ENCODE results near the gene OSBPL2. TPM values are rescaled to one million over a fixed set of nuclear protein-coding genes. Genes with fewer than 3 reads are reported as not detected.
A peak's percentile ranks its signal among the peaks of the same experiment; 100 is the strongest.

OSBPL2 gene
- total RNA-seq, 1 experiment from 2014 or later = 21.9 TPM

GRCh38 chr20:62201173-62202082 is 36.9 kb upstream of the OSBPL2 start:
- Histone ChIP-seq H3K36me3 (replicated peaks; ENCODE audit: control insufficient read depth, insufficient read depth, low read length) (peaks cover 6% of the 10 kb centered on the region), H3K27me3 (ENCODE audit: control insufficient read depth, insufficient read depth, low read length) (no peaks in the 10 kb centered on the region), H3K4me3 (ENCODE audit: insufficient read depth, low read depth, low read length) (no peak overlapping the region)
- no peak for DNase-seq

- H3K4me3 ChIP-seq (ENCODE audit: insufficient read depth, low read depth, low read length) = no peak overlapping the region
- DNase-seq = no peak
- no peaks in the 10 kb centered on the region for H3K27me3 ChIP-seq (ENCODE audit: control insufficient read depth, insufficient read depth, low read length)
- peaks cover 6% of the 10 kb centered on the region for H3K36me3 ChIP-seq (replicated peaks; ENCODE audit: control insufficient read depth, insufficient read depth, low read length)
Measured at GRCh38 chr20:62202083-62202395, 36.3 kb upstream of the OSBPL2 start.

- peaks cover 6% of the 10 kb centered on the region for H3K36me3 ChIP-seq (replicated peaks; ENCODE audit: control insufficient read depth, insufficient read depth, low read length)
- no peaks in the 10 kb centered on the region for H3K27me3 ChIP-seq (ENCODE audit: control insufficient read depth, insufficient read depth, low read length)
- no peak for DNase-seq
- no peak overlapping the region for H3K4me3 ChIP-seq (ENCODE audit: insufficient read depth, low read depth, low read length)
Measured at GRCh38 chr20:62202676-62203377, 35.5 kb upstream of the OSBPL2 start.

- no peak for DNase-seq
- no peaks in the 10 kb centered on the region for H3K27me3 ChIP-seq (ENCODE audit: control insufficient read depth, insufficient read depth, low read length)
- H3K4me3 ChIP-seq (ENCODE audit: insufficient read depth, low read depth, low read length) = no peak overlapping the region
- peaks cover 6% of the 10 kb centered on the region for H3K36me3 ChIP-seq (replicated peaks; ENCODE audit: control insufficient read depth, insufficient read depth, low read length)
Measured at GRCh38 chr20:62203378-62204030, 34.8 kb upstream of the OSBPL2 start.

GRCh38 chr20:62205618-62206387 is 32.5 kb upstream of the OSBPL2 start:
- no peak for DNase-seq
- Histone ChIP-seq H3K36me3 (replicated peaks; ENCODE audit: control insufficient read depth, insufficient read depth, low read length) (no peaks in the 10 kb centered on the region; the same call in 1 of the 2 replicates), H3K4me3 (ENCODE audit: insufficient read depth, low read depth, low read length) (no peak overlapping the region), H3K27me3 (ENCODE audit: control insufficient read depth, insufficient read depth, low read length) (no peaks in the 10 kb centered on the region)

GRCh38 chr20:62206388-62206775 is 31.9 kb upstream of the OSBPL2 start:
- DNase-seq = no peak

GRCh38 chr20:62208061-62208794 is 30.1 kb upstream of the OSBPL2 start:
- Histone ChIP-seq H3K4me3 (ENCODE audit: insufficient read depth, low read depth, low read length) (no peak overlapping the region), H3K36me3 (replicated peaks; ENCODE audit: control insufficient read depth, insufficient read depth, low read length) (no peaks in the 10 kb centered on the region), H3K27me3 (ENCODE audit: control insufficient read depth, insufficient read depth, low read length) (no peaks in the 10 kb centered on the region)
- DNase-seq = no peak

More at GRCh38 chr20:62206388-62206775, 31.9 kb upstream of the OSBPL2 start:
- Histone ChIP-seq H3K36me3 (replicated peaks; ENCODE audit: control insufficient read depth, insufficient read depth, low read length) (no peaks in the 10 kb centered on the region), H3K27me3 (ENCODE audit: control insufficient read depth, insufficient read depth, low read length) (no peaks in the 10 kb centered on the region), H3K4me3 (ENCODE audit: insufficient read depth, low read depth, low read length) (no peak overlapping the region)

GRCh38 chr20:62208795-62209755 is 29.2 kb upstream of the OSBPL2 start:
- no peaks in the 10 kb centered on the region for H3K36me3 ChIP-seq (replicated peaks; ENCODE audit: control insufficient read depth, insufficient read depth, low read length)
- peak; percentile 97 for DNase-seq
- no peaks in the 10 kb centered on the region; the same call in 1 of the 2 replicates for H3K27me3 ChIP-seq (ENCODE audit: control insufficient read depth, insufficient read depth, low read length)
- no peak overlapping the region for H3K4me3 ChIP-seq (ENCODE audit: insufficient read depth, low read depth, low read length)

- no peaks in the 10 kb centered on the region for H3K36me3 ChIP-seq (replicated peaks; ENCODE audit: control insufficient read depth, insufficient read depth, low read length)
- H3K4me3 ChIP-seq (ENCODE audit: insufficient read depth, low read depth, low read length) = no peak overlapping the region
- peak; percentile 78 for DNase-seq
- no peaks in the 10 kb centered on the region; the same call in 1 of the 2 replicates for H3K27me3 ChIP-seq (ENCODE audit: control insufficient read depth, insufficient read depth, low read length)
Measured at GRCh38 chr20:62209850-62210495, 28.3 kb upstream of the OSBPL2 start.

GRCh38 chr20:62210496-62210855 is 27.8 kb upstream of the OSBPL2 start:
- Histone ChIP-seq H3K27me3 (ENCODE audit: control insufficient read depth, insufficient read depth, low read length) (no peaks in the 10 kb centered on the region; the same call in 1 of the 2 replicates), H3K36me3 (replicated peaks; ENCODE audit: control insufficient read depth, insufficient read depth, low read length) (no peaks in the 10 kb centered on the region)
- no peak for DNase-seq

GRCh38 chr20:62211216-62211615 is 27.1 kb upstream of the OSBPL2 start:
- Histone ChIP-seq H3K4me3 (ENCODE audit: insufficient read depth, low read depth, low read length) (no peak overlapping the region), H3K36me3 (replicated peaks; ENCODE audit: control insufficient read depth, insufficient read depth, low read length) (no peaks in the 10 kb centered on the region), H3K27me3 (ENCODE audit: control insufficient read depth, insufficient read depth, low read length) (no peaks in the 10 kb centered on the region; the same call in 1 of the 2 replicates)
- DNase-seq = no peak

More at GRCh38 chr20:62210496-62210855, 27.8 kb upstream of the OSBPL2 start:
- H3K4me3 ChIP-seq (ENCODE audit: insufficient read depth, low read depth, low read length) = no peak overlapping the region

GRCh38 chr20:62211769-62212288 is 26.5 kb upstream of the OSBPL2 start:
- Histone ChIP-seq H3K4me3 (ENCODE audit: insufficient read depth, low read depth, low read length) (no peak overlapping the region), H3K36me3 (replicated peaks; ENCODE audit: control insufficient read depth, insufficient read depth, low read length) (no peaks in the 10 kb centered on the region)

More at GRCh38 chr20:62211769-62212288, 26.5 kb upstream of the OSBPL2 start:
- no peak for DNase-seq
- no peaks in the 10 kb centered on the region; the same call in 1 of the 2 replicates for H3K27me3 ChIP-seq (ENCODE audit: control insufficient read depth, insufficient read depth, low read length)

Measured in H7 (cell line).